Left hindlimb (tissue), 1 donor: Measurements from ENCODE around the gene BABAM2.
"Not testable (repeated sequence)": the region's sequence is repeated elsewhere in the genome, so short reads cannot be mapped to it uniquely, and the experiment has no call there.

ENCODE experiments used
- DNase-seq: peaks from one replicate; pipeline ENCODE4 v3.0.0-alpha.2; 2018

Gene BABAM2

DNA sequence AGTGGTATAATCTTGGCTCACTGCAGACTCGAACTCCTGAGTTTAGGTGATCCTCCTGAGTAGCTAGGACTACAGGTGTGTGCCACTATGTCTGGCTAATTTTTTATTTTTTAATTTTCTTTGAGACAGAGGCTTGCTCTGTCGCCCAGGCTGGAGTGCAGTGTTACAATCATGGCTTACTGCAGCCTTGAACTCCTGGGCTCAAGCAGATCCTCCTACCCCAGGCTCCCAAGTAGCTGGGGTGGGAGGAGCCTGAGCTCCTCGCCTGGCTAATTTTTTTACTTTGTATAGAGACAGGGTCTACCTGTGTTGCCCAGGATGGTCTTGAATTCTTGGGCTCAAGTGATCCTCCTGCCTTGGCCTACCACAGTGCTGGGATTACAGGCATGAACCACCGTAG, 62.5 kb downstream of the BABAM2 start:
- DNase-seq = no peak

DNA sequence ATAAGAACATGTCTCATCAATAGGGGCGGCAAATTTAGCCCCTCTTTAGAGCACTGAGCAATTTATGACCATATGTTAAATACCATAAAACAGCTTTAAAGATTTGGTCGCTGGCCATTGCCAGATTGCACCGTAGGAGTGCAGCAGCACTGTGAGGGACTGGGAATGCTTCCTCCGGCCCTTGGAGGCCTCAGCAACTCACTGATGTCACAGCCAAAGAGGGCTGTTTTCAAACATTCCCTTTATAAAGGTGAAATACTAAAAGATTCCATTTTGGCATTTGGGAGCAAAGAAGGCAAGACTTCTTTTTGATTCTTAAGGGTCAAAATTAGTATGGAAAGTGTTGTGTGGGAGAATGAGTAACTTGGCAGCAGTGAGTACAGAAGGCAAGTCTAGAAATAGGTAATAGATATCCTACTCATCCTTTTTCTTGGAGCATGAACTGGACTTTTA, 63.7 kb downstream of the BABAM2 start:
- DNase-seq = peak; percentile 39

DNA sequence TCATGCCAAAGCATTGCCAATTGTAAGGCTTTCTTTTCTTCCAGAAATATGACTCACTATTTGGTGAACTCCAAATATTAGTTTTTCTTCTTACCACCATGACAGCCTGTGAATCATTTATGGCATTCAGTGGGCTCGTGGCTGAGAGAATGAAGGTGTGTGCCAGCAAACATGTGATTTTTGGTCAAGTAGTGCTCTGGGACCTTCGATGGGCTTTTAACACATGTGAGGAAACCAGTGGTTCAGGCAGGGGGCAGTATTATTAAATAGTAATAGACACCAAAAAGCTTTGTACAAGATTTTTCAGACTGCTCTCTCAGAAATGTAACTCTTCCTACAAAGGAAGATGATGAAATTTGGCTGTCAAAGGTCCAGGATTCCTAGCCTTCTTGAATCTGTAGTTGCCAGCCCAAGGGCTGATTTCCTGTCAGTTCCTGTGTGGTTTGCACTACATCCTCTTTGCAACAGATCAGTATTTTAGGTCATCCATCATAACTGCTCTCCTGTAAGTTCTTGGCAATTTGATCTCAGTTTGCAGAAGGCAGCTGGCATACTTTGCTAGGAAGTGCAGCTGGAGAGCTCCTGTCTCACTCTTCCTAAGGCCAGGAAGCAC, 64.3 kb downstream of the BABAM2 start:
- peak; percentile 79 for DNase-seq

DNA sequence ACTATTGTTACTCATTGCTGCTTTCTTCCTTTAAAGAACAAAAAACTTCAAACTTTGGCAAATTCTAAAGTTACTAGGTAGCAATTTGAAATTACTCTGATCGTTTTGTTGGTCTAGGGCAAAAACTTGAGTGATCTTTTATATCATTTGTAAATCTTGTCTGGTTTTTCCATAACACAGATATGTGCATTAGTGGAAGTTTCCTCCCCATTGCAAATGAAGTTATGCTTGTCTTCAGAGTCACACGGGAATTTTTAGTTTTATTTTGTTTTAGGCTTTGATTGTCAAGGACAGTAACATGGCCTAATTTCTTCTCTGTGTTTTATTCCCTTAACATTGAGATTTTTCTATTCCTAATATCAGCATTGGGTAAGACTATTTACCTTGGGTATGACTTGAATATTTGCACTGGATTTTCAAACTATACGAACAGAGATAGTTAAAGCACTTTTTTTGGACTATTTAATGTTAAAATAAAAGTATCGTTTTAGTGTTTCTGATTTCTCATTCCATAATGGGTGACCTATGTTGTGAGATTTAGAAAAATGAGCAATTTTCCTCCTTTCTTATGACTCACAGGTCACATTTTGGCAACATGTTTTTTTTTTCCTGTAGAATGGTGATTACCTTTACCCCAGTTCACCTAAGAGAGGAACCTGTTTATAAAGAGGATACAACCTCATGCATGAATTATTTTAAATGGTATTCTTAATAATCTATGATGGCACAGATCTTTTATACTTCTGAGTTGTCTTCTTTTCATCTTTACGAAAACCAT, 65.0 kb downstream of the BABAM2 start:
- DNase-seq = no peak

DNA sequence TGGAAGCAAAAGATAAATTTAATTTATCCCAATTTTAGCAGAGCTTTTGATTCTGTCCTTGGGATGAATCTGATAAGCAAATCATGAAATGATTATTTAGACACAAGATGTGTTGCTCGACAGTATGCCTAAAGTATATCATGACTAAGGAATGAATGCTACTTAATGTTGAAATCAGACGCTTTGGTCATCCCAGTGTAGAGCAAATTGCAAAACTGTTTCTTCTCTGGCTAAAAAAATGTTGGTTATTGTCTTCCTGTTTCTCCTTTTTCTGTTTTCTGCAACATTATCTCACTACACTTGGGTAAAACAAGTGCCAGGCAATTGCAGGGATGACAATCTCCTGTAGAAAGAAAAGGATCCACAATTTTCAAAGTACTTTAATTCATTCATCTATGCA, 66.4 kb downstream of the BABAM2 start:
- DNase-seq = no peak

DNA sequence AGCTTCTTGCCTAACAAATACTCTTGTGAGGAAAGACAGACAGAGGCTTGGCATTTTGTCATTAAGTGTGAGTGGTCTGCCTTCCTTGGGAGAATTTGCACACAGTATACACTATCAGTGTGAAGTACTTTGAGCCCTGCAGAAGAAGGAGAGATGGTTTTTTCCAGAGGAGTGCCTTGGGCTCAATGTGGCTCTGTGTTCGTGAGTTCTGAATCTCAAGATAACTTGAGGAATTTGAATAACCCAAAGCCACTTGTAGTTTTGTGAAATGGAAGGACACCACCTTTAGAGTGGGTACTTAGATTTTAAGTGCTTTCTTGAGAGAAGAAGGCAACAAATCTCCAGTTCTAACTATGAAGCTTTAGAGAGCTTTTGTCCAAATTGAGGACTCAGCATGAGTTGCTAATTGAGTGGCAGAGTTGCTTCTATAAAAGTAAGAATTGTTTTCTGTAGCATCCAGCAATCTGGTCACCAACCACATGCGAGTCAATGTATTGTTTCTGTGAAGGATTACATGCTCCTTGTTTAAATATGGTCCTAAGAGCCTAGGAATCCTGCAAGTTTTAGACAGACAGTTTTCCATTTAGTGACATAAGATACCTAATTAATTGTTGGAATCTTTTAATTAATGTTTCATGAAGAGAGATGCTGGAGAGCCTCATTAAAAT, 68.3 kb downstream of the BABAM2 start:
- DNase-seq = no peak

DNA sequence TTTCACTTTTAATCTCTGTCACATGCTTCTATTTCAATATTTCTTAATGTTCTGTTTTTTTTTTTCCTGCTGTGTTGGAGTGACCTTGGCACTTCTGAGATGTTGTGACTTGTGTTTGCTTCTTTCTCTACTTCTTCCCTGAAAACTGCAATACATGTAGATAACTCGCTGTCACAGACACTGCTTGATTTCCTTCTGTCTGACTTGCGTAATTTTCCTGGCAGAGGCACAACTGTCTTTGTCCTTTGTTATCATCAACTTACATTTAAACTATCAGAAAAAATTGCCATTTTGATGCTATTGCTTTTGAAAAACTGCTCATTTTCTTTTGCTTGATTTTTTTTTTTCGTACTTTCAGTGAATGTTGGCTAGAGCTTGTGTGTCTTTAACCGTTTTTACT, 69.0 kb downstream of the BABAM2 start:
- DNase-seq = no peak

DNA sequence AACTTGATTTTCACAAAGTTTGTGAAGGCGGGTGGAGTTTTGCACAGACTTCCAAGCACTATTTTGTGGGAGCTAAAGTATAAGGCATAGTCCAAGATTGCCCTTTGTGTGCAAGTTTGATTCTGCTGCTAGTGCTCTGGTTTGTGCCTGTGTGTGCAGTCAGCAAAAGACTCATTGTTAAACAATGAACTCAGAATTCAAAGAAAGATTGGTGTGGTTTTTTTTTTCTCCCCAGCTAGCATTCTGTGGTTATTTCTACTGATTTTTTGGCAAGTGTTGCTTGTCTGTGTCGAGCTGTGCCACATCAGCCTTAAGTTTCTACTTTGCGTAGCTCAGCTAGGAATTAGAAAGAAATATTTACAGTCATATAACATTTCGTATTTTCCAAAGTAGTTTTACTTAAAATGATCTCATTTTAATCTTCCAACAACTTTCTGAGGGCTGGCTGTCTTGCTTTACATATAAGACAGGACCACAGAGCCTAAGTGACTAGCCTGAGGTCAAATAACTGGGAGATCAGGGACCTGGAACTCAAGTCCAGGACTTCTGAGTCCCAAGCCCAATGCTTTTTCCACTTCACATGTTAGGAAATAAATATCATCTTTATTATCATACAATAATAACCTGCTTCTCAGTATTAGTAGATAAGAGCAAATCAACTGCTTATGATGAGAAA, 69.8 kb downstream of the BABAM2 start:
- no peak for DNase-seq

DNA sequence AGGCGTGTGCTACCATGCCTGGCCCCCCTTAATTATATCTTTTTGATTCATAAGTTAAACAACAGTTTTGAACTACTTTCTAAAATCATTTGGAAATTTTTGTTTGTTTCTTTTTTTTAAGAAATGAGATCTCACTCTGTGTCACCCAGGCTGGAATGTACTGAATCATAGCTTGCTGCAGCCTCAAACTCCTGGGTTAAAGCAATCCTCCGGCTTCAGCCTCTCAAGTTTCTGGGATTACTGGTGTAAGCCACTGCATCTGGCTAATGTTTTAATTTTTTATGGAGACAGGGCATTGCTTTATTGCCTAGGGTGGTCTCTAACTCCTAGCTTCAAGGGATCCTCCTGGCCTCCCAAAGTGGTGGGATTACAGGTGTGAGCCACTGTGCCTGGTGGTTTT, 71.5 kb downstream of the BABAM2 start:
- DNase-seq = no peak

DNA sequence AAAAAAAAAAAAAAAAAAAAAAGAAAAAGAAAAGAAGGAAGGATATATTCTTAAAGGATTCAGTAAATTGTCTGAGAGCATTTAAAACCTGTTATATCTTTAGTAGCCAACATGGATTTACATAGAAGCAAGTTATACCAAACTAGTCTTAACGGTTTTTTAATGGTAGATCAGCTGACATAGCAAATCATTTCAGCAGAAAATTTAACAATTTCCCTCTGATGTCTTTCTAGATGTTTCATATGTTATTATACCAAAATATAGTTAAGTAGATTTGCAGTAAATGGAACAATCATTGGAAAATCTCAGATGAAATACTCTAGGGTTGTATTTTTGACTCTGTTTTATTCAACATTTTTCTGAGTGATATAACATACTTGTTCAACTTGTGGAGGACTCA, 72.9 kb downstream of the BABAM2 start:
- DNase-seq = no peak

DNA sequence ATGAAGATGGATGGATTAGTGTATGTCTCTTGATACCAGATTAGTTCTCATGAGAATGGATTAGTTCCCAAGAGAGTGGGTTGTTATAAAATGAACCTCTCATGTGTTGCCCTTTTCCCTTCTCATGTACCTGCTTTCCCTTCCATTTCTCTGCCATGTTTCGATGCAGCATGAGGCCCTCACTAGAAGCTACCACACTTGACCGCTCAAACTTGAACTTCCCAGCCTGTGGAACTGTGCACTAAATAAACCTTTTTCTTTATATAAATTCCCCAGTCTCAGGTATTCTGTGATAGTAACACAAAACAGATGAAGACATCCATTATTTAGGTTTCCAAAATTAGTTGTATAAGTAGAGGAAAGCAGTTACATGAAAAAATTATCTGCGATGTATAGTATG, 73.5 kb downstream of the BABAM2 start:
- no peak for DNase-seq

DNA sequence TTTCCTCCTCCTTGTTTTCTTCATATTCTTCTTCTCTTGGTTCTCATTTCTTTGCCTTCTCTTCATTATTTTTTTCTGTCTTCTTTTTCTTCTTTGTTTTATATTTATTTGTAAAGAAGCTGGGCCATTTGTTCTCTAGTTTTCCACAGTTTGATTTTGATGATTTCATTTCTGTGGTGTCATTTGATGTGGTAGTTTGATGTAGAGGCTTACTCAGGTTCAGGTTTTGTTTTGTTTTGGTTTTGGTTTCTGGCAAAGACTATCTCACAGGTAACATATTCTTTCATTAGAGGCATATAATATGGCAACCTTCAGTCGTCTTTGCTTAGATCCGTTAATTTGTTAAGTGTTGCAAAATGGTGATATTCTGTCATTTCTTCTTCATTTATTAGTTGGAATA, 75.3 kb downstream of the BABAM2 start:
- no peak for DNase-seq

DNA sequence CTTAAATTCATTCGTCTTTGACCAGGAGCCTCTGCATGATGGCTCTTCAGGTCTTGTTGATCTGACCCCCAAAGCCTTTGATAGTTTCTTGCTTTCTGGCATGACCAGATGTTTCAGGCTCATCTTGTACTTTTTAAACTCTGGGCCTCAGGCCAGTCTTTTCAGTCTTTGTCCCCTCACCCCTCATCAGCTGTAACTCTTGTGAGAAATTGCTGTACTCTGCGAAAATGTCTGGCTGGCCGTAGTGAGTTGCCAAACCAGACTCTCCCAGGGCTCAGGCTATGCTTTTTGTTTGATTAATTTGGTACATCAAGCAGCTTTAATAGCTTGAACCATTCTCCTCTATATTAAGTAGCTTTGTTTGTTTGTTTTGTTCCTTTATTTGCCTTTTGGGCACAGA, 75.9 kb downstream of the BABAM2 start:
- DNase-seq = peak; percentile 47

DNA sequence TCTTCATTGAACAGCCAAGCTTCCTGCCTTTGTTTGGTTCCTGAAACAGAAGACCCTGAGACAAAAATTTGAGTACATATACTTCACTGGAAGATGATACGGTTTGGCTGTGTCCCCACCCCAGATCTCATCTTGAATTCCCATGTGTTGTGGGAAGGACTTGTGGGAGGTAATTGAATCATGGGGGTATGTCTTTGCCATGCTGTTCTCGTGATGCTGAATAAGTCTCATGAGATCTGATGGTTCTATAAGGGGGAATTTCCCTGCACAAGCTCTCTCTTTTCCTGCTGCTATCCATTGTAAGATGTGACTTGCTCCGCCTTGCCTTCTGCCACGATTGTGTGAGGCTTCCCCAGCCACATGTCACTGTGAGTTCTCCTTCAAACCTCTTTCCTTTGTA, 76.5 kb downstream of the BABAM2 start:
- DNase-seq = no peak

DNA sequence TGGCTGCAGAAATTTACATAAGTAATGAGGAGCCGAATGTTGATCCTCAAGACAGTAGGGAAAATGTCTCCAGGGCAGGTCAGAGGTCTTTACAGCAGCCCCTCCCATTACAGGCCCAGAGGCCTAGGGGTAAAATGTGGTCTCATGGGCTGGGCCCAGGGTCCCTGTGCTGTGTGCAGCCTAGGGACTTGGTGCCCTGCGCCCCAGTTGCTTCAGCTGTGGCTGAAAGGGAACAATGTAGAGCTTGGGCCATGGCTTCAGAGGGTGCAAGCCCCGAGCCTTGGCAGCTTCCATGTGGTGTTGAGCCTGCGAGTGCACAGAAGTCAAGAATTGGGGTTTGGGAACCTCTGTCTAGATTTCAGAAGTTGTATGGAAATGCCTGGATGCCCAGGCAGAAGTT, 77.5 kb downstream of the BABAM2 start:
- DNase-seq = not testable (repeated sequence)

DNA sequence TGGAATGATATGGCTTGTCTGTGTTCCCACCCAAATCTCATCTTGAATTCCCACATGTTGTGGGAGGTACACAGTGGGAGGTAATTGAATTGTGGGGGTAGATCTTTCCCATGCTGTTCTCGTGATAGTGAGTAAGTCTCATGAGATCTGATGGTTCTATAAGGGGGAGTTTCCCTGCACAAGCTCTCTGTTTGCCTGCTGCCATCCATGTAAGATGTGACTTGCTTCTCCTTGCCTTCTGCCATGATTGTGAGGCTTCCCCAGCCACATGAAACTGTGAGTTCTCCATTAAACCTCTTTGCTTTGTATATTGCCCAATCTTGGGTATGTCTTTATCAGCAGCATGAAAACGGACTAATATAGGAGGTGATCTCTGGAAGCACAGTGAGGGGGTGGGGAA, 78.4 kb downstream of the BABAM2 start:
- DNase-seq = not testable (repeated sequence)

DNA sequence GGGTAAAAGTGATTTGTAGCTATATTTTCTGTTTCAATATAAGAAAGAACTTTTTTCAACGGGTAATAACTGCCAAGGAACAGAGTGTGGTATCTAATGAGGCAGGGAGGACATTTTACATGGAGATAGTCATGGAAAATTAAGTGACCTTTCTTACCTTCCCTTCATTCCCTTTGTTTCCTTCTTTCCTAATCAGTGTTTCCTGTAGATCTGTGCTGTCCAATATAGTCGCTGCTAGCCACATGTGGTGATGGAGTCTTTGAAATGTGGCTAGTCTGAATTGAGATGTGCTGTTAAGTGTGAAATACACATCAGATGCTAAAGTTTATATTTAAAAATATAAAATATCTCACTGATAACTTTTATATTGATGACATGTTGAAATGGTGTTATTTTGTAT, 81.8 kb downstream of the BABAM2 start:
- no peak for DNase-seq

DNA sequence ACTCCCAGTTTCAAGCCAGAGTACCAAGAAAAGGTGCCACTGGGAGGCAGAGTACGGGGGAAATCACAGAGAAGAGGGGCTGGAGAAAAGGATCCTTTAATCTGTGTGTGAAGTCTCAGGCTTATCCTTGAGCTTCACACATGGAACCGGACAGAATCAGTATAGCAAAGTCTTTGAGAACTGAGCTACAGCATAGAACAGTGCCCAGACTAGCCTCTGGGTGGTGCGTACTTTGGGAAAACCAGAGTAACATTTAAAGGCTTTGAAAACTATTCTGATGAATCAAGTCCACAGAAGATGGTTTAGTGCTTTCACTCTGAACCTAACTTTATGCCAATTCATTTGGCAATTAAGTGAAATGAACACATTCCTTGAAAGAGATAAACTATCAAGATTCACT, 83.1 kb downstream of the BABAM2 start:
- no peak for DNase-seq

DNA sequence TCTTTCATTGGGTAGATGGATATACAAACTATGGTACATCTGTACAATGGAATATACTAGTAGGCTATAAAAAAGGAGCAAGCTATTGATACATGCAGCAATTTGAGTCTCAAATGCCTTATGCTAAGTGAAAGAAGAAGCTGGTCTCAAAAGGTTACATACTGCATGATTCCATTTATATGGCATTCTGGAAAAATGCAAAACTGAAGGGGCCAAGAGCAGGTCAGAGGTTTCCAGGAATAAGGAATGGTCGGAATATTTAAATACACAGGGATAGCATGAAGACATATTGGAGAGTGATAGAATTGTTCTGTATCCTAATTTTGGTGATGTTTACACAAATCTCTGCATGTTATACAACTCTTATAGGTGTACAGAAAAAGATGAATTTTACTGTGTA, 85.8 kb downstream of the BABAM2 start:
- DNase-seq = no peak

DNA sequence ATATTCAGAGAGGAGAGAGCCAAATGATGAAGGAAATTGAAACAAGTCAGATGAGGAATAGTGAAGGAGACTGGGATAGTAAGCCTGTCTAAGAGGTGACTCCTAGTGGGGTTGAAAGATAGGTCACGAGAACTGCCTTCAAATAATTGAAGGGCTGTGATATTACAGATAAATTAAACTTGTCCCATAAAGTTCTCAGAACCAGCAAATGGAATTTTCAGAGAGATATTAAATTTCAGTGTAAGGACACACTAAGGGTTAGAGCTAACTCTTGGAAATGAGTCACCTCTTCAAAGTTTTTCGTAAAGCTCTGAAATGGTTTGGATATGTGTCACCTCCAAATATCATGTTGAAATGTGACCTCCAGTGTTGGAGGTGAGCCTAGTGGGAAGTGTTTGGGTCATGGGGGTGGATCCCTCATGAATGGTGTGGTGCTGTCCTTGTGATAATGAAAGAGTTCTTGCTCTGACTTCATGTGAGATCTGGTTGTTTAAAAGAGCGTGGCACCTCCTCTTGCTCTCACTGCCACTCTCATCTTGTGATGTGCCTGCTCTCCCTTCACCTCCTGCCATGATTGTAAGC, 87.3 kb downstream of the BABAM2 start:
- DNase-seq = no peak

DNA sequence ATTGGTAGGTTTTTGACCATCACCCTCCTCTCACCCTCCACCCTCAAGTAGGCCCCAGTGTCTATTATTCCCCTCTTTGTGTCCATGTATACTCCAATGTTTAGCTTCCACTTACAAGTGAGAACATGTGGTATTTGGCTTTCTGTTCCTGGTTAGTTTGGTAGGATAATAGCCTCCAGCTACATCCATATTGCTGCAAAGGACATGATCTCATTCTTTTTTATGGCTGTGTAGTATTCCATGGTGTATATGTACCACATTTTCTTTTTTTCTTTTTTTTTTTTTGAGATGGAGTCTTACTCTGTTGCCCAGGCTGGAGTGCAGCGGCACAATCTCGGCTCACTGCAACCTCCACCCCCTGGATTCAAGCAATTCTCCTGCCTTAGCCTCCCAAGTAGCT, 88.2 kb downstream of the BABAM2 start:
- not testable (repeated sequence) for DNase-seq

DNA sequence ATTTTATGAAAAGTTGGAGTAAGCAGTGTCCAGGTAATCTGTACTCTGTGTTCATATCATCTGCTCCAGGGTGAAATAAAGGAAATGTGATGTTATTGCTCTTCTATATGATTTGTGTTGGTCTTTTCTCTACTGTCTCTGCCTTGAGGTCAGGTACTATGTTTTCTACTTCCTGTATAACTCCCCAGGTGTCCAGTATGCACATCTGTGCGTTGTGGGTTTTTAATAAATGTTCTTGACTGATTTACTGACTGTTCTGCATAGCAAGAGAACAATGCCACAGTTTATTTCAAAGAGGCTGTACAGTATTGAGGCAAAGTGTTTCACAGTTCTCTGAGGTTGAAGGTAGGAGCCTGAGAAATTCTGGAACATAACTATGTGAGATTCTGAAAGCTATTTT, 89.7 kb downstream of the BABAM2 start:
- DNase-seq = no peak

DNA sequence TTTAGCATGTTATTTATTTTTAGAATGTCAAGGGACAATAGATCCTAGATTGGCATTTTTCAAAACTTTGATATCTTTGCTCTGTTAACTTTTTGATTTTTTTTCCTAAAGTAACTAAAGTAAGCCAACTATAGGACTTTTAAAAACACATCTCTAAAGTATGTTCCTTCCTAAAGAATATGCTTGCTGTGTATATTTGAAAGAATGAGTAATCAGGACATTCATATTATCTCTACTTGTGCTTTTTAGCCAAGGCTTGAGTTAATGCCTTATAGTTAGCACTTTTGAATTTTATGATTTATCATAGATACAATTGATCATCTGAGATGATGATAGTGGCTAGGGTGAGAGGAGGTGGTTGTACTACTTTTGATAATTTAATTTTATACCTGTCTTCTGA, 93.6 kb downstream of the BABAM2 start:
- DNase-seq = no peak
